OCI-LY7 (cell line): ENCODE data around the gene ATP6V0B.

ENCODE experiments used
- CTCF ChIP-seq: fragments of 200-600 bp; sonication (generic); conservative IDR thresholded peaks from 2 replicates; pipeline ENCODE4 v1.5.1; 2014; ENCODE audit warnings: mild to moderate bottlenecking, antibody characterized with exemption, low read length, moderate library complexity, mixed read lengths
- EZH2phosphoT487 ChIP-seq: fragments of 200-600 bp; sonication (generic); IDR thresholded peaks from 2 replicates; pipeline ENCODE4 v1.6.1; 2018; ENCODE audit warnings: low read depth, borderline replicate concordance, mild to moderate bottlenecking, mixed run types, antibody characterized with exemption, low read length, moderate library complexity, mixed read lengths

GRCh38 chr1:44021581-44022321, 47.0 kb downstream of the ATP6V0B start:
- TF ChIP-seq CTCF (no peak), EZH2phosphoT487 (no peak)
